Skeletal muscle satellite cell (primary cell): ENCODE results near the gene DNAH1.

Experiments used
- H3K27me3 ChIP-seq: 2 replicates; pipeline ENCODE4 v1.7.0; 2013; ENCODE audit warnings: low read length; ENCODE audit not compliant: control insufficient read depth, insufficient read depth
- H3K36me3 ChIP-seq: 2 replicates; pipeline ENCODE4 v1.7.0; 2013; ENCODE audit warnings: mild to moderate bottlenecking, control low read depth, low read length; ENCODE audit not compliant: insufficient read depth
- H3K4me1 ChIP-seq: 2 replicates; pipeline ENCODE4 v1.7.0; 2013; ENCODE audit warnings: low read length; ENCODE audit not compliant: control insufficient read depth, insufficient read depth
- H3K4me2 ChIP-seq: 2 replicates; pipeline ENCODE4 v1.7.0; 2013; ENCODE audit warnings: mild to moderate bottlenecking, low read length
- H3K4me3 ChIP-seq: 2 replicates; pipeline ENCODE4 v1.7.0; 2013; ENCODE audit warnings: low read length
- H3K9ac ChIP-seq: 2 replicates; pipeline ENCODE4 v1.7.0; 2013; ENCODE audit warnings: mild to moderate bottlenecking, low read depth, low read length, moderate library complexity
- H3K9me3 ChIP-seq: replicated peaks from 2 replicates; pipeline ENCODE4 v1.7.0; 2013; ENCODE audit warnings: mild to moderate bottlenecking, control low read depth, low read length

Gene DNAH1

DNA sequence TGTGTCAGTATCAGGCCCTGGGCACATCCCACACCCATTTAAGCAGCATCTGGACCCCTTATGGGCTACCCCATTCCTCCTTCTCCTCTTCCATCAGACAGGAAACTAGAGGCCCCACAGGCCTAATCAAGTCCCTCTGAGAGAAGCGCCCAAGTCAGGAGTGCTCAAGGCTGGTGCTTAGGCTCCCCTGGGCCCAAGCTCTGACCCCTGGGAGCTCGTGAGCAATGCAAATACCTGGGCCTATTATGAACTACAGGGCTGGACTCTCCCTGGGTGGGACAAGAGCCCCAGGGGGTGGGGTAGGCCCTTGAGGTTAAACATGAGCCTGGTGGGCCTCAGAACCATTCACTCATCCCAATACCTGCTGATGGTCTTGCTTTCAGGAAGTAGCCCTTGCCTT is 71.4 kb downstream of the DNAH1 start:
- Histone ChIP-seq H3K9ac (no peak overlapping the region), H3K4me1 (no peaks in the 10 kb centered on the region), H3K4me3 (no peak overlapping the region), H3K9me3 (no peaks in the 10 kb centered on the region), H3K27me3 (no peaks in the 10 kb centered on the region), H3K36me3 (no peaks in the 10 kb centered on the region), H3K4me2 (no peak overlapping the region)

GRCh38 chr3:52388348-52388821 is 72.3 kb downstream of the DNAH1 start:
- H3K9me3 ChIP-seq, result no peaks in the 10 kb centered on the region
- H3K4me2 ChIP-seq, result no peak overlapping the region
- H3K9ac ChIP-seq, result no peak overlapping the region
- H3K4me1 ChIP-seq, result no peaks in the 10 kb centered on the region
- no peak overlapping the region for H3K4me3 ChIP-seq
- no peaks in the 10 kb centered on the region for H3K36me3 ChIP-seq
- H3K27me3 ChIP-seq, result no peaks in the 10 kb centered on the region

DNA sequence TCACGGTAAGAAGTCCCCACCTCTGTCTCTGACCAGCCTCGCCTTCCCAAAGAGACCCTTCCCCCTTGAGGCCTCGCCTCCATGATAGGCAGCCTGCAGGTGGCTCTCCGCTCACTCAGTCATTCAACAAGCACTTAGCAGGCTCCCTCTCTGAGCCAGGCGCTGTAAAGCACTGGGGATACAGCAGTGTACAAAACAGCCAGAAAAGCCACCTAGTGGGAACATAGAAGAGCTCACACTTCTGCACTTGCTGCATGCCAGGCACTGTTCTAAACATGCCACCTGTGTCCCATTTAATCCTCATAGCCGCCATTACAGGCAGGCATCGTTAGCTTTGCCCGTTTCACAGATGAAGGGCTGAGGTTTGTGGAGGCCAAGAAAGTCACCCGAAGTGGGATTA is 72.8 kb downstream of the DNAH1 start:
- Histone ChIP-seq H3K4me1 (no peaks in the 10 kb centered on the region), H3K9me3 (no peaks in the 10 kb centered on the region), H3K36me3 (no peaks in the 10 kb centered on the region), H3K9ac (no peak overlapping the region), H3K27me3 (no peaks in the 10 kb centered on the region), H3K4me2 (no peak overlapping the region), H3K4me3 (no peak overlapping the region)

GRCh38 chr3:52391096-52391495 is 75.0 kb downstream of the DNAH1 start:
- Histone ChIP-seq H3K9me3 (no peaks in the 10 kb centered on the region), H3K36me3 (no peaks in the 10 kb centered on the region), H3K4me2 (no peak overlapping the region), H3K4me1 (no peaks in the 10 kb centered on the region), H3K4me3 (no peak overlapping the region), H3K27me3 (no peaks in the 10 kb centered on the region), H3K9ac (no peak overlapping the region)

DNA sequence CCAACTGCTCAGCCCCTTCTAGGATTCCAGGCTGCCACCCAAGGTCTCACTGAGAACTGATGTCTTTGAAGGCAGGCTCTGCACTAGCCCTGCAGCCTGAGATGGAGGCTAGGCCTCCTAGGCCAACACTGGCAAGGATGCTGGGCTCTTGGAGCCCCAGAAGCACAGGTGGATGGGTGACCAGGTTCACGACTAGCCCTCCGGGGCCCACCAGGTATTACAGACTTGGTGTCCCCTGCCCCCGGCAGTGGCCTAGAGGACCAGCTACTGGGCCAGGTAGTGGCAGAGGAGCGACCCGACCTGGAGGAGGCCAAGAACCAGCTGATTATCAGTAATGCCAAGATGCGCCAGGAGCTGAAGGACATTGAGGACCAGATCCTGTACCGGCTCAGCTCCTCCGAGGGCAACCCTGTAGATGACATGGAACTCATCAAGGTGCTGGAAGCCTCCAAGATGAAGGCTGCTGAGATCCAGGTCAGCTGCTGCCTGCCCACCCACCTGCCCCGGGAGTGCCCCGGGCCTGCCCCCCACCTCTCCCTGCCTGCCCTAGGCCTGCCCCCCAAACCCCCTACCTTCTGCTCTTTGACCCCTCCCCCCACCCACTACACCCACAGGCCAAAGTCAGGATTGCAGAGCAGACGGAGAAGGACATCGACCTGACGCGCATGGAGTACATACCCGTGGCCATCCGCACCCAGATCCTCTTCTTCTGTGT is 76.3 kb downstream of the DNAH1 start:
- H3K4me3 ChIP-seq, result no peak overlapping the region
- no peak overlapping the region for H3K9ac ChIP-seq
- H3K36me3 ChIP-seq, result no peaks in the 10 kb centered on the region
- H3K4me2 ChIP-seq, result no peak overlapping the region
- no peaks in the 10 kb centered on the region for H3K4me1 ChIP-seq
- no peaks in the 10 kb centered on the region for H3K27me3 ChIP-seq
- H3K9me3 ChIP-seq, result no peaks in the 10 kb centered on the region

DNA sequence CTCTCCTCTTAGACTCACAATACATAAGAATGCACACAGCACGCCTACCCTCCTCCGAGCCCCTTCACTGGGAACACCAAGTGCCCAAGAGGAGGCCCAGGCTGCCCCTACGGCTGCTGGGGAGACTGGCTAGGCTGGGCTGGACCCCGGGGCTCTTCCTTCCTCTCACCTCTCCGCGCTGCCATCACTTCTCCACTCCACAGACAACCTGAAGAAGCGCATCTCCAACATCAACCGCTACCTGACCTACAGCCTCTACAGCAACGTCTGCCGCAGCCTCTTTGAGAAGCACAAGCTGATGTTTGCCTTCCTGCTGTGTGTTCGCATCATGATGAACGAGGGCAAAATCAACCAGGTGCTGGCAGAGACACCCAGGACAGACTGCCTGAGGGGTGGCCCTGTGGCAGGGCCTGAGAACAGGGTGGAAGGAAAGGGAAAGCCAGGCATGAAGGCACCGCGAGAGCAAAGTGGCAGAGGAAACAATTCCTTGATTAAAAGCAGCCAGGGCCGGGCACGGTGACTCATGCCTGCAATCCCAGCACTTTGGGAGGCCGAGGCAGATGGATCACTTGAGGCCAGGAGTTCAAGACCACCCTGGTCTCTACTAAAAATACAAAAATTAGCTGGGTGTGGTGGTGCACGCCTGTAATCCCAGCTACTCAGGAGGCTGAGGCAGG is 77.2 kb downstream of the DNAH1 start:
- H3K4me3 ChIP-seq, result no peak overlapping the region
- H3K9me3 ChIP-seq, result no peaks in the 10 kb centered on the region
- H3K4me2 ChIP-seq, result no peak overlapping the region
- no peak overlapping the region for H3K9ac ChIP-seq
- no peaks in the 10 kb centered on the region for H3K27me3 ChIP-seq
- no peaks in the 10 kb centered on the region for H3K4me1 ChIP-seq
- H3K36me3 ChIP-seq, result no peaks in the 10 kb centered on the region

DNA sequence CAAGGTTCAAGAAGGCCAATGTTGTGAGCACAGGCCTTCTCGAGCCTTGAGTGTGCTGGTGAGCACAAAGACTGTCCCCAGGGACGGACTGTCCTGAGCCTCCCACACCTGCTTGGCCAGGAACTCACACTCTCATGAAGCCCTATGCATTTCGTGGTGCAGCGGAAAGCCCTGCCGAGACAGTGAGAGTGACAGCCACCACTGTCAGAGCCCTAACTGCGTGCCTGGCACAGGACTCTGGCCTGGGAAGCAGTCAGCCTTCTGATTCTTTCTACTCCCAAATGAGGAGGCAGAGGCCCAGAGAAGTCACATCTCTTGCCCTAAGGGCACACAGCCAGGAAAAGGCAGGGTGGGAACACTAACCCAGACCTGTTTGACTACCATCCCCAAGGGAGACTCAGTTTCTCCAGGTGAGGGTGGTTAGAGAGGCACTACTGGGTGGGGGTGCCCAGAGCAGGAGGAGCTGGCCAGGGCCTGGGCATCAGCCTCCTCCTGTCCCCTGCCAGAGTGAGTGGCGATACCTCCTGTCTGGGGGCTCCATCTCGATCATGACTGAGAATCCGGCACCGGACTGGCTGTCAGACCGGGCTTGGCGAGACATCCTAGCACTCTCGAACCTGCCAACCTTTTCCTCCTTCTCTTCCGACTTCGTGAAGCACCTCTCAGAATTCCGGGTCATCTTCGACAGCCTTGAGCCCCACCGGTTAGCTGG is 78.0 kb downstream of the DNAH1 start:
- Histone ChIP-seq H3K4me1 (no peaks in the 10 kb centered on the region), H3K4me2 (no peak overlapping the region), H3K9me3 (no peaks in the 10 kb centered on the region), H3K4me3 (no peak overlapping the region), H3K27me3 (no peaks in the 10 kb centered on the region), H3K36me3 (no peaks in the 10 kb centered on the region), H3K9ac (no peak overlapping the region)

DNA sequence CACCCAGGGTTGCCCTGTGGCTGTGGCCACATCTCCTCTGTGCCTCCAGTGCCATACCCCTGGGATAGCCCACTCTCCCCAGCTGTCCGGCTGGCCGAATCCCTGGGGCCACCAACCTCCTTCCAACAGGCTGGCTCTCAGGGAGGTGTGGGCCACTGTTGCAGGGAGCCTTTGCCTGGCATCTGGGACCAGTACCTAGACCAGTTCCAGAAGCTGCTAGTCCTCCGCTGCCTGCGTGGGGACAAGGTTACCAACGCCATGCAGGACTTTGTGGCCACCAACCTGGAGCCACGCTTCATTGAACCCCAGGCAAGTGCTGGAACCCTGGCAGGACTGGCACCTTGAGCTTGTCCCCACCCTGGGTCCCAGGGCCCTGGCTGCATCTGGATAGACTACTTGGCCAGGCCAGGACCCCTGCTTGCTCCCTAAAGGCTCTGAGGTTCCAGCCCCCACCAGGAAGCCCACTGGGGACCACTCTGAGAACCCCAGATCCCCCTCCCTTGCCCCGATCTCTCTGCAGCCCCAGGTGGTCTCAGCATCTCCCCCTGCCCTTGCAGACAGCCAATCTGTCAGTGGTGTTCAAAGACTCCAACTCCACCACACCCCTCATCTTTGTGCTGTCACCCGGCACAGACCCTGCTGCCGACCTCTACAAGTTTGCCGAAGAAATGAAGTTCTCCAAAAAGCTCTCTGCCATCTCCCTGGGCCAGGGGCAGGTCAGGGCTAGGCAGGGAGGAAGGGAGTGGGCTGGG is 78.8 kb downstream of the DNAH1 start:
- Histone ChIP-seq H3K27me3 (no peaks in the 10 kb centered on the region), H3K9ac (no peak overlapping the region), H3K4me2 (no peak overlapping the region), H3K4me3 (no peak overlapping the region), H3K4me1 (no peaks in the 10 kb centered on the region), H3K36me3 (peaks cover under 1% of the 10 kb centered on the region), H3K9me3 (no peaks in the 10 kb centered on the region)

GRCh38 chr3:52395503-52395865 is 79.4 kb downstream of the DNAH1 start:
- Histone ChIP-seq H3K9ac (no peak overlapping the region), H3K4me2 (no peak overlapping the region), H3K4me1 (no peaks in the 10 kb centered on the region), H3K4me3 (no peak overlapping the region), H3K27me3 (no peaks in the 10 kb centered on the region), H3K36me3 (peaks cover 6% of the 10 kb centered on the region), H3K9me3 (no peaks in the 10 kb centered on the region)

GRCh38 chr3:52396011-52396906 is 80.1 kb downstream of the DNAH1 start:
- H3K36me3 ChIP-seq, result peaks cover 12% of the 10 kb centered on the region
- H3K9ac ChIP-seq, result no peak overlapping the region
- no peak overlapping the region for H3K4me2 ChIP-seq
- H3K4me3 ChIP-seq, result no peak overlapping the region
- H3K27me3 ChIP-seq, result no peaks in the 10 kb centered on the region
- no peaks in the 10 kb centered on the region for H3K9me3 ChIP-seq
- no peaks in the 10 kb centered on the region for H3K4me1 ChIP-seq
